ENCODE data around the gene DEPP1. TPM values are rescaled to one million over a fixed set of nuclear protein-coding genes. Genes with fewer than 3 reads are reported as not detected.

The DEPP1 gene
- total and polyA plus RNA-seq, 2 donors (not counting 1 experiment from before 2014, with no cell fraction given) = not detected

DNA sequence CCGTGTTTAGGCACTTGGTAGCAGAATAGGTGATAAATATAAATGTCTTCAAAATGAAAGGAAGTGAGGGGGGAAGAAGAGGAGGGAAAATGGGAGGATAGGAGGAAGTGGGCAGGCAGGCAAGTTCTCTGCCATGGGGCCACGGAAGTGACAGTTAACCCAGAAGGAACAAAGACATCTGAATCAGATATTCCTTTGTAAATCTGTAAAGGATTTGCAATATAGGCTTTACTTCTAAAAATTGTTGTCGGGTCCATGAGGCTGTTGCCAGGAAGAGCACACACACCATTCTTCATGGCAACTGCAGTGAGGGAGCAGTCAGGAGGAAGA, 42.7 kb downstream of the DEPP1 start:
- POLR2A ChIA-PET = no interaction called here
- CTCF ChIA-PET = interaction anchor here (1.6 to 6.4 kb wide), 2 partner anchors 10 to 44 kb away, joined by 5 to 93 read pairs; partner anchors contain the start of gene DEPP1

More for the DNA sequence above, 42.7 kb downstream of the DEPP1 start:
- Histone ChIP-seq H2AFZ (ENCODE audit: insufficient read depth, low read depth, low read length, poor library complexity, severe bottlenecking) (no peak overlapping the region), H4K20me1 (ENCODE audit: control insufficient read depth, insufficient read depth, low read length, poor library complexity, severe bottlenecking) (no peaks in the 10 kb centered on the region), H3K4me2 (replicated peaks; ENCODE audit: low read depth, low read length, poor library complexity, severe bottlenecking) (no peak overlapping the region), H3K27me3 (replicated peaks in 1 of 4; ENCODE audit: control extremely low read depth in 1 of 4, control insufficient read depth in 3 of 4, insufficient read depth in 4 of 4, low read length in 3 of 4) (no peaks in the 10 kb centered on the region), H3K36me3 (replicated peaks in 1 of 2; ENCODE audit: control extremely low read depth in 1 of 2, control insufficient read depth in 1 of 2, extremely low read depth in 1 of 2, insufficient read depth in 2 of 2, low read length in 1 of 2) (no peaks in the 10 kb centered on the region), H3K4me1 (ENCODE audit: control insufficient read depth in 2 of 2, insufficient read depth in 2 of 2, low read length in 2 of 2) (peaks cover 0 to 8% of the 10 kb centered on the region in 2 donors), H3K4me3 (ENCODE audit: control extremely low read depth in 1 of 5, extremely low read depth in 1 of 5, insufficient read depth in 1 of 5, low read depth in 2 of 5, low read length in 4 of 5) (no peak overlapping the region), H3K27ac (ENCODE audit: low read length in 2 of 2) (no peak overlapping the region), H3K79me2 (ENCODE audit: control insufficient read depth, insufficient read depth, low read length) (no peaks in the 10 kb centered on the region), H3K9ac (ENCODE audit: low read length) (no peak overlapping the region), H3K9me3 (ENCODE audit: control extremely low read depth in 1 of 3, control insufficient read depth in 2 of 3, insufficient read depth in 1 of 3, low read length in 2 of 3) (no peaks in the 10 kb centered on the region)
- 0% methylated on average over 1 of the region's 3 CpGs for WGBS (ENCODE audit: insufficient coverage)
- Mint-ChIP-seq H3K9me3 (ENCODE audit: insufficient read depth) (peaks cover 5% of the 10 kb centered on the region), H3K4me3 (no peak overlapping the region), H3K27me3 (no peaks in the 10 kb centered on the region), H3K27ac (no peak overlapping the region), H3K4me1 (no peaks in the 10 kb centered on the region)
- intact Hi-C loops (cut with micrococcal nuclease) = no loop called here
- ATAC-seq (ENCODE audit: low read depth) (no peak), DNase-seq (no peak)
- TF ChIP-seq CTCF (IDR thresholded peaks at IDR 0.05) (no peak), EZH2 (IDR thresholded peaks at IDR 0.05; ENCODE audit: borderline replicate concordance, insufficient read depth, low read depth, low read length, poor library complexity, severe bottlenecking) (no peak)
